ENCODE results near the gene GTF2H2C.
"Not testable (repeated sequence)": the region's sequence is repeated elsewhere in the genome, so short reads cannot be mapped to it uniquely, and the experiment has no call there.

The GTF2H2C gene

DNA sequence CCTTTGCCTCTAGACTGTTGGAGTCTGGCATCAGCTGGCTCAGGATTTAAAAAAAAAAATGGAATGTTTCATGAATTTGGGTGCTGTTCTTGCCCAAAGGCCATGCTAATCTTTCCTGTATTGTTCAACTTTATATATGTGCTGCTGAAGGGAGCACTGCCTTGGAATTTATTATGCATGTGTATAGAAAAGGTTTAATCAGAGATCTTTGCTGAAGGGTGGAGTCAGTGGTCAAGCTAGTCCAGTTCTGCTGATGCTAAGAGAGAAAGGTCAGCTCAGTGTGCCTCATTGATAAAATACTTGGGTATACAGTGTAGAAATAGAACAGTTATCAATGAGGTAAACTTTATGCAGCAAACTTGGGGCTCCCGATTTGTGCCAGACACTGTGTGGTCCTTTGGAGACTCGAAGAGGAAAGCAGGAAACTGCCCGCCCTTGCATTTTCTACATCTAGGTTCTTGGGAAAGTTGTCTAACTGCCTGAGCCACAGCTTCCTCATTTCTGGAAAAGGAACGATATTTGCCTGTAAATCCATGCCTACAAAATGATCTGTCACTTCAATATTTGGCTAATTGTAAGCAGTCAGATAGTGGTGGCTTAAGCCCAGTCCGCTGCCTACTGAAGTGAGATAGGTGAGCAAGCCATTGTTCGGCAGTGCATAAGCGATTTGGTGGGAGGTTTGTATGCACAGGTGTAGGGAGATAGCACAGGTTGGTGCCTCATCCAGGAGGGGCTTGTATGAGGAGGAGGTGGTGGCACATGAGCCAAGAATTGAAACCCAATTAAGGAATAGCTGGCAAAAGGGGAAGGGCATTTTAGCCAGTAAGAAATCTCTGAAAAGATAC lies 29.2 kb upstream of the GTF2H2C start:
- Histone ChIP-seq H2AFZ (ENCODE audit: low read depth, low read length) (no peak overlapping the region), H3K79me2 (ENCODE audit: low read length) (no peaks in the 10 kb centered on the region), H4K20me1 (ENCODE audit: insufficient read depth, low read length) (no peaks in the 10 kb centered on the region), H3K9me3 (ENCODE audit: insufficient read depth, low read length) (no peaks in the 10 kb centered on the region), H3K27me3 (ENCODE audit: low read depth, low read length) (no peaks in the 10 kb centered on the region), H3K9ac (ENCODE audit: low read length) (no peak overlapping the region), H3K27ac (ENCODE audit: low read length) (no peak overlapping the region), H3K36me3 (replicated peaks; ENCODE audit: low read depth, low read length) (no peaks in the 10 kb centered on the region), H3K4me3 (ENCODE audit: low read length) (no peak overlapping the region), H3K4me1 (ENCODE audit: low read length) (no peaks in the 10 kb centered on the region), H3K4me2 (ENCODE audit: low read length) (no peak overlapping the region)
- TF ChIP-seq, protein P1, sequence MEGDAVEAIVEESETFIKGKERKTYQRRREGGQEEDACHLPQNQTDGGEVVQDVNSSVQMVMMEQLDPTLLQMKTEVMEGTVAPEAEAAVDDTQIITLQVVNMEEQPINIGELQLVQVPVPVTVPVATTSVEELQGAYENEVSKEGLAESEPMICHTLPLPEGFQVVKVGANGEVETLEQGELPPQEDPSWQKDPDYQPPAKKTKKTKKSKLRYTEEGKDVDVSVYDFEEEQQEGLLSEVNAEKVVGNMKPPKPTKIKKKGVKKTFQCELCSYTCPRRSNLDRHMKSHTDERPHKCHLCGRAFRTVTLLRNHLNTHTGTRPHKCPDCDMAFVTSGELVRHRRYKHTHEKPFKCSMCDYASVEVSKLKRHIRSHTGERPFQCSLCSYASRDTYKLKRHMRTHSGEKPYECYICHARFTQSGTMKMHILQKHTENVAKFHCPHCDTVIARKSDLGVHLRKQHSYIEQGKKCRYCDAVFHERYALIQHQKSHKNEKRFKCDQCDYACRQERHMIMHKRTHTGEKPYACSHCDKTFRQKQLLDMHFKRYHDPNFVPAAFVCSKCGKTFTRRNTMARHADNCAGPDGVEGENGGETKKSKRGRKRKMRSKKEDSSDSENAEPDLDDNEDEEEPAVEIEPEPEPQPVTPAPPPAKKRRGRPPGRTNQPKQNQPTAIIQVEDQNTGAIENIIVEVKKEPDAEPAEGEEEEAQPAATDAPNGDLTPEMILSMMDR (IDR thresholded peaks at IDR 0.05; ENCODE audit: low read depth, low read length) = no peak
- no peak for TF ChIP-seq EZH2phosphoT487 (IDR thresholded peaks at IDR 0.05; ENCODE audit: low read depth)

DNA sequence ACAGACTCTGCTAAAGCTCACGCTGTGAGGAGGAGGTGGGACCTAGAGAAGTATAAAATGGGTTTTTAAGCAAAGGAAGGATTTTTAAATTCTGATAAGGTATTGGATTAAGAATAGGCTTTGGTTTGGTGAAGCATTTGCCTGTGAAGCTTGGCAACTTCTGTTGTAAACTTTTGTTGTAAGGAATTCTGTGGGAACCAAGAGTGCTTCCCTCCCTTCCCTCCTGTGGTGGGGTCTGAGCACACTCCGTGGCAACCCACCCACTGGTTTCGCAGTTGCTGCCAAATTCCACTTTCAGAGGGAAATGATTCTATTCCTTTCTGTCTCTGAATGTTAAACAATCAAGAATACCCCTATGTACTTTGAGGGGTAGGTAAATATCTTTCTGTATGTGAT lies 28.6 kb upstream of the GTF2H2C start:
- H4K20me1 ChIP-seq (ENCODE audit: insufficient read depth, low read length) = no peaks in the 10 kb centered on the region
- TF ChIP-seq, protein P1 (IDR thresholded peaks at IDR 0.05; ENCODE audit: low read depth, low read length) = no peak
- no peak for TF ChIP-seq EZH2phosphoT487 (IDR thresholded peaks at IDR 0.05; ENCODE audit: low read depth)
- H3K27me3 ChIP-seq (ENCODE audit: low read depth, low read length) = no peaks in the 10 kb centered on the region
- no peaks in the 10 kb centered on the region for H3K9me3 ChIP-seq (ENCODE audit: insufficient read depth, low read length)
- H3K4me3 ChIP-seq (ENCODE audit: low read length) = no peak overlapping the region
- H3K36me3 ChIP-seq (replicated peaks; ENCODE audit: low read depth, low read length) = no peaks in the 10 kb centered on the region
- H3K79me2 ChIP-seq (ENCODE audit: low read length) = no peaks in the 10 kb centered on the region
- no peak overlapping the region for H2AFZ ChIP-seq (ENCODE audit: low read depth, low read length)
- H3K4me1 ChIP-seq (ENCODE audit: low read length) = no peaks in the 10 kb centered on the region
- H3K4me2 ChIP-seq (ENCODE audit: low read length) = no peak overlapping the region
- H3K9ac ChIP-seq (ENCODE audit: low read length) = no peak overlapping the region
- no peak overlapping the region for H3K27ac ChIP-seq (ENCODE audit: low read length)

DNA sequence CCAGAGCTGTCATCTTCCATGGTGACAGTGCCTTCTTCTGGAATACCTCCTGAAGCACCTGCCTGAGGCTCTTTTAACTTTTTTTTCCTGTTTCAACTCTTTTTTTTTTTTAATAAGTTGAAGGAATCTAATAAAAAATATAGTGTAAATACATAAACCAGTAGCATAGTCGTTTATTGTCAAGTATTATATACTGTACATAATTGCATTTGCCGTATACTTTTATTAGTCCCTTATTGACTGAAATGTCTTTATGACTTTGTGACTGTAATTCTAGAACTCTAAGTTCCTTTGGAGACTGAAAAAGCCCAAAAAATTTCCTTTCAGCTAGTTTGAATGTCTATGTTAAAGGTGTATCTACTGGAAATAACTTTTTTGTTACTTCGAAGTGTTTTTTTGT lies 22.1 kb upstream of the GTF2H2C start:
- not testable (repeated sequence) for H3K4me1 ChIP-seq (ENCODE audit: low read length); H3K9me3 ChIP-seq (ENCODE audit: insufficient read depth, low read length); H4K20me1 ChIP-seq (ENCODE audit: insufficient read depth, low read length); H2AFZ ChIP-seq (ENCODE audit: low read depth, low read length); H3K9ac ChIP-seq (ENCODE audit: low read length); H3K27me3 ChIP-seq (ENCODE audit: low read depth, low read length); H3K4me3 ChIP-seq (ENCODE audit: low read length); H3K79me2 ChIP-seq (ENCODE audit: low read length); H3K4me2 ChIP-seq (ENCODE audit: low read length); H3K36me3 ChIP-seq (replicated peaks; ENCODE audit: low read depth, low read length); H3K27ac ChIP-seq (ENCODE audit: low read length)

DNA sequence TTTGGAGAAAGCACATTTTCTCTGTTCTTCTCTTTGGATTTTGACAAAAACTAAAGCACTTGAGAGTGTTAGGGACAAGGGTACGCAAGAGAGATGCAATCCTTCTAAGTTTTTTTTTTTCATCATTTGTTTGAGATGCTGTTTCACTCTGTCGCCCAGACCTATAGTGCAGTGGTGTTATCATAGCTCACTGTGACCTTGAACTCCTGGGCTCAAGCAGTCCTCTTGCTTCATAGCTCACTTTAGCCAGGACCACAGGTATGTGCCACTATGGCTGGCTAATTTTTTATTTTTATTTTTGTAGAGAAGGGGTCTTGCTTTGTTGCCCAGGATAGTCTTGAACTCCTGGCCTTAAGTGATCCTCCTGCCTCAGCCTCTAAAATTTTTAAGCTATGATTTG lies 21.3 kb upstream of the GTF2H2C start:
- H3K27ac ChIP-seq (ENCODE audit: low read length); H3K36me3 ChIP-seq (replicated peaks; ENCODE audit: low read depth, low read length); H3K4me3 ChIP-seq (ENCODE audit: low read length); H4K20me1 ChIP-seq (ENCODE audit: insufficient read depth, low read length); H3K4me1 ChIP-seq (ENCODE audit: low read length); H3K27me3 ChIP-seq (ENCODE audit: low read depth, low read length); H3K9me3 ChIP-seq (ENCODE audit: insufficient read depth, low read length); H3K9ac ChIP-seq (ENCODE audit: low read length); H2AFZ ChIP-seq (ENCODE audit: low read depth, low read length); H3K4me2 ChIP-seq (ENCODE audit: low read length); H3K79me2 ChIP-seq (ENCODE audit: low read length): not testable (repeated sequence)

DNA sequence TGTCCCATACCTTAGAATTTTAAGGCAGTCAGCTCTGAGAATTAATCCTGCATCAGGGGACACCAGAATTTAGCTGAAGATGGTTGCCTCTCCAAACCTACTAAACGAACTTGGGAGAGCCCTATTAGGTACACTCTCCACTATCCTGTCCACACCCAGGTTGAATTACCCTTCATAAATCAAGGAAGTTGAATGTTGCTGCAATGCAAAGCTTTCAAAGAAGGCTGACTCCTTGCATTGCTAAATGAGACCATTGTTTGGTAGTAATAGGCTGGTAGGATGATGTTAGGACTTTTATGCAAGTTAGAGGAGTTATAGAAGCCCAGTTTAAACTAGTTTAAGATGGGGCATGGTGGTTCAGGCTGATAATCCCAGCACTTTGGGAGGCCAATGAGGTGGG lies 18.6 kb upstream of the GTF2H2C start:
- not testable (repeated sequence) for H2AFZ ChIP-seq (ENCODE audit: low read depth, low read length); H3K79me2 ChIP-seq (ENCODE audit: low read length); H3K4me3 ChIP-seq (ENCODE audit: low read length); H3K4me2 ChIP-seq (ENCODE audit: low read length); H4K20me1 ChIP-seq (ENCODE audit: insufficient read depth, low read length); H3K36me3 ChIP-seq (replicated peaks; ENCODE audit: low read depth, low read length); H3K27me3 ChIP-seq (ENCODE audit: low read depth, low read length); H3K4me1 ChIP-seq (ENCODE audit: low read length); H3K27ac ChIP-seq (ENCODE audit: low read length); H3K9ac ChIP-seq (ENCODE audit: low read length); H3K9me3 ChIP-seq (ENCODE audit: insufficient read depth, low read length)

DNA sequence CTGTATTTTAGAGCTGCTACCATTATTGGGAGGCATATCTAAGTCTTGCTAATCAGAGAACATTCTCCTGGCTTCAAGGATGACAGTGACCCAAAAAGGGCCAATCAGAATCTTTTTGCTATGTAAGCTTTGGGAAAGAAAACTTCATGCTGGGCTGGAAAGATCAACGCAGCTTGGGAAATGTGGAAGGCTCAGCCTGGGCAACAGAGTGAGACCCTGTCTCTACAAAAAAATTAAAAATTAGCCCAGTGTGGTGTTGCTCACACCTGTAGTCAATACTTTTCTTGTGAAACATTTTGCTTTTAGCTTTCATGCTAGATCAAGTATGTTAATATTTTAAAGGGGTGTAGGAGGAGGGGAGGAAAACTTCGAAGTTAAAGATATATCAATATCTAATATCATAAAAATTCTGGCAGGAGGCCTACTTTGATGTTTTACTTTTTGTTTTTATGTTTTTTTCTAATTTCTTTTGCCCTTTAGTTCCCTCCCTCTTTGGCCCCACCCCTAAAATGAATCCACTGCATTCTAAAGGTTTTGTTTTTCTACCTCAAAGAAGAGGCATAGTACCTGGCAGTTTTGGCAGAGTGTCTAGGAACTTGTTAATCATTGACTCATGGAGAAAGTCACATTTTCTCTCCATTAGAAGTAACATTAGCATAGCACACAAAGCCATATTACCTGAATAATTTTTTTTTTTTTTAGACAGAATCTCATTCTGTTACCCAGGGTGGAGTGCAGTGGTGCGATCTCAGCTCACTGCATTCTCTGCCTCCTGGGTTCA lies 17.0 kb upstream of the GTF2H2C start:
- H3K27me3 ChIP-seq (ENCODE audit: low read depth, low read length); H3K36me3 ChIP-seq (replicated peaks; ENCODE audit: low read depth, low read length); H3K79me2 ChIP-seq (ENCODE audit: low read length); H3K27ac ChIP-seq (ENCODE audit: low read length); H2AFZ ChIP-seq (ENCODE audit: low read depth, low read length); H3K4me1 ChIP-seq (ENCODE audit: low read length); H4K20me1 ChIP-seq (ENCODE audit: insufficient read depth, low read length); H3K4me3 ChIP-seq (ENCODE audit: low read length); H3K9ac ChIP-seq (ENCODE audit: low read length); H3K4me2 ChIP-seq (ENCODE audit: low read length); H3K9me3 ChIP-seq (ENCODE audit: insufficient read depth, low read length): not testable (repeated sequence)

DNA sequence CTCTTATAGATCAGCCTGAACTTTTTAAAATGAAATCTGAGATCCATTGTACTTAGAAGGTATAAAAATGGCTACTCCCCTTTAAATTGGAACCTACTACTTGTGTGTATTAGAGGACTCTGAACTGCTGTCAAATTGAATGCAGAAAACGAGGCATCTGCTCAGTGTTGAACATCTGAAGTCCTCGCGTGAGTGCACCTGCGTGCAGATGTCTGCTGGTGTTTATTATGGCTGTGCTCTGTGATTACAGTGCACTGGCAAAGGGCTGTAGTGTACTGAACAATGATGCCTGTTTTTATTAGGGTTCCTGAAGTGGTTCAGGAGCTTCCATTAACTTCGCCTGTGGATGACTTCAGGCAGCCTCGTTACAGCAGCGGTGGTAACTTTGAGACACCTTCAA lies 15.4 kb upstream of the GTF2H2C start:
- H3K4me3 ChIP-seq (ENCODE audit: low read length); H3K27me3 ChIP-seq (ENCODE audit: low read depth, low read length); H3K79me2 ChIP-seq (ENCODE audit: low read length); H3K4me2 ChIP-seq (ENCODE audit: low read length); H3K9ac ChIP-seq (ENCODE audit: low read length); H3K9me3 ChIP-seq (ENCODE audit: insufficient read depth, low read length); H3K27ac ChIP-seq (ENCODE audit: low read length); H3K4me1 ChIP-seq (ENCODE audit: low read length); H4K20me1 ChIP-seq (ENCODE audit: insufficient read depth, low read length); H3K36me3 ChIP-seq (replicated peaks; ENCODE audit: low read depth, low read length); H2AFZ ChIP-seq (ENCODE audit: low read depth, low read length): not testable (repeated sequence)

Data from OCI-LY3 (cell line).